Spinal cord (tissue), 10 donors: Measurements from ENCODE around the gene PRRG4. TPM values are rescaled to one million over a fixed set of nuclear protein-coding genes. Genes with fewer than 3 reads are reported as not detected.

Source experiments
- DNase-seq, 6 donors: peaks; one replicate each; pipeline versions ENCODE4 v3.0.0 to v3.0.0-alpha.2; 2013 to 2015; ENCODE audit warnings: low spot score in 6 of 6, low read depth in 4 of 6
- H3K27ac ChIP-seq: one replicate; pipeline ENCODE4 v1.5.1; 2013; ENCODE audit warnings: low read depth, low read length, control low read depth
- H3K27me3 ChIP-seq: one replicate; pipeline ENCODE4 v1.6.1; 2013; ENCODE audit warnings: low read length; ENCODE audit not compliant: control insufficient read depth, insufficient read depth
- H3K36me3 ChIP-seq: one replicate; pipeline ENCODE4 v1.6.1; 2013; ENCODE audit warnings: low read length; ENCODE audit not compliant: control insufficient read depth, insufficient read depth
- H3K4me1 ChIP-seq: one replicate; pipeline ENCODE4 v1.6.1; 2013; ENCODE audit warnings: low read length; ENCODE audit not compliant: control insufficient read depth, insufficient read depth
- H3K4me3 ChIP-seq: one replicate; pipeline ENCODE4 v1.5.1; 2013; ENCODE audit warnings: low read depth, low read length, control low read depth
- H3K9me3 ChIP-seq: one replicate; pipeline ENCODE4 v1.6.1; 2013; ENCODE audit warnings: low read length; ENCODE audit not compliant: control insufficient read depth, insufficient read depth
- WGBS: methylation state at CpG from one replicate; pipeline ENCODE4 v1.1.5; 2013; ENCODE audit warnings: missing lambda C conversion rate; ENCODE audit not compliant: insufficient coverage; 5-methylcytosine and 5-hydroxymethylcytosine counted together
- polyA plus RNA-seq, 2 donors: library from polyadenylated mRNA; unstranded; fragments of 120-200 nt; gene quantifications; one replicate each; pipeline ENCODE4 v1.2.1, GENCODE V29; 2013; ENCODE audit not compliant: insufficient read length in 2 of 2
- total RNA-seq, 2 donors: library from RNA; depleted of rRNA in 1 of 2; stranded (reverse); fragments of 120-200 nt in 1 of 2; fragments of >200 nt in 1 of 2; gene quantifications; one replicate each; pipeline versions ENCODE4 v1.2.3 to v1.2.4, GENCODE V29; 2013 to 2014
- donor health status: healthy.

Gene PRRG4
- total and polyA plus RNA-seq, 4 donors, result 0.61 to 1.6 (median 0.91) TPM

DNA sequence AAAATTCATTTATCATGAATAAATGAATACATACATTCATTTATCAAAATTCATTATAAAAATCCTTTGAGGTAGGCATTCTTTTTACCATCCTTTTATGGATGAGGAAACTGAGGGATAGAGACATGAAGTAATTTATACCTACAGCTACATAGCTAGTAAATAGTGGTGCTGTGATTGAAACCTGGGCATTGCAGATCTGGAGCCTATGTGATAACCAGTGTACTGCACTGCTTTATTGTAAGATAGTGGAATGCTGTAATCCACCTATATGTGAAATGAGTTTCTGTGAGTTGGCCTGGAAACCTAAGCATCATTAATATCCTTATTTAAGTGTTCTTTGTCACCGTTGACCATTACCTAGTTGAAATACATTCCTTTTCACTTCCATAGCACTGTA is 67.4 kb downstream of the PRRG4 start:
- Histone ChIP-seq H3K36me3 (no peaks in the 10 kb centered on the region), H3K4me3 (no peak overlapping the region), H3K27me3 (no peaks in the 10 kb centered on the region), H3K27ac (no peak overlapping the region), H3K9me3 (no peaks in the 10 kb centered on the region), H3K4me1 (no peaks in the 10 kb centered on the region)
- DNase-seq, result no peak
- 86% methylated on average over 1 of the region's 1 CpG for WGBS

DNA sequence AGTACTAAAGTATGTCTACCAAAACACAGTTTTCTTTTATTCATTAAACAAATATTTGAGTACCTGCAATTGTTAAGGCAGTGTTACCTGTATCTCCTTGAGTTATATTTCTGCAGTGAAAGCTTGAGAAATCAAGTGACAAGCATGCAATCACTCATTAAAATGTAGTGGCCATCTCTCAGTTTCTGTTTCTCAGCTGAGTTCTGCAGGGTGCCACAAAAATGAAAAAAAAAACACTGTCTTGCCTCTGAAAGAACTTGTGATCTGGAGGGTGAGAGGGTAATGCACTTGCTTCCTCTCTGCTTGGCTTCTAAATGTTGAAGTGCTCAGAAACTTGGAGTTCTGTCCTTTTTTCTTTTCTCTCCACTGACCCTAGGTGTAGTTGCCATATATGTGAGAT is 69.7 kb downstream of the PRRG4 start:
- H3K4me3 ChIP-seq, result no peak overlapping the region
- H3K9me3 ChIP-seq, result no peaks in the 10 kb centered on the region
- no peaks in the 10 kb centered on the region for H3K36me3 ChIP-seq
- DNase-seq, result no peak
- no peaks in the 10 kb centered on the region for H3K27me3 ChIP-seq
- H3K4me1 ChIP-seq, result no peaks in the 10 kb centered on the region
- H3K27ac ChIP-seq, result no peak overlapping the region

DNA sequence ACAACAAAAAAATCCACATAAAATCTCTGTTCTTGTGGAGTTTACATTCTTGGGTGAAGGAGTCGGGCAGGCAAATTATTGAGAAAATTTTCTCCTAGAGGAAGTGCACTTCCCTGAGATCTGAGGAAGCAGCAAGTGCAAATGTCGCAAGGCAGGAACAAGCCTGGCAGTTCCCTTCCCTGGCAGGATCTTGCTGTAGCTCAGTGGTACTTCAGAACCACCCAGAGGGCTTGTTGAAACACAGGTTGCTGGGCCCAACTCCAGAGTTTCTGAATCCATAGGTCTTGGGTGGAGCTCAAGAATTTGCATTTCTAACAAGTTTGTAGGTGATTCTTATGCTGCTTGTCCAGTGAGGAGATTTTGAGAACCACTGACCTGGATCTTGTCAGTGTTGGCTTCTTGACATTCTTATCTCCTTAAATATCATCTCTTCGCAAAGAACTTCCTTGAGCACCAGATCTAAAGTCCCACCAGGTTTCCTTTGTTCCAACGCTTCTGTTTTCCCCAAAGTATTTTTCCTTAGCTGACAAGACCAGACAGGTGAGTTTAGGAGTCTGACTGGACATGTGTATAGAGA is 72.5 kb downstream of the PRRG4 start:
- Histone ChIP-seq H3K27me3 (no peaks in the 10 kb centered on the region), H3K4me1 (no peaks in the 10 kb centered on the region), H3K9me3 (no peaks in the 10 kb centered on the region), H3K36me3 (no peaks in the 10 kb centered on the region), H3K4me3 (no peak overlapping the region), H3K27ac (no peak overlapping the region)
- no peak for DNase-seq
- WGBS, result 91% methylated on average over 2 of the region's 4 CpGs

DNA sequence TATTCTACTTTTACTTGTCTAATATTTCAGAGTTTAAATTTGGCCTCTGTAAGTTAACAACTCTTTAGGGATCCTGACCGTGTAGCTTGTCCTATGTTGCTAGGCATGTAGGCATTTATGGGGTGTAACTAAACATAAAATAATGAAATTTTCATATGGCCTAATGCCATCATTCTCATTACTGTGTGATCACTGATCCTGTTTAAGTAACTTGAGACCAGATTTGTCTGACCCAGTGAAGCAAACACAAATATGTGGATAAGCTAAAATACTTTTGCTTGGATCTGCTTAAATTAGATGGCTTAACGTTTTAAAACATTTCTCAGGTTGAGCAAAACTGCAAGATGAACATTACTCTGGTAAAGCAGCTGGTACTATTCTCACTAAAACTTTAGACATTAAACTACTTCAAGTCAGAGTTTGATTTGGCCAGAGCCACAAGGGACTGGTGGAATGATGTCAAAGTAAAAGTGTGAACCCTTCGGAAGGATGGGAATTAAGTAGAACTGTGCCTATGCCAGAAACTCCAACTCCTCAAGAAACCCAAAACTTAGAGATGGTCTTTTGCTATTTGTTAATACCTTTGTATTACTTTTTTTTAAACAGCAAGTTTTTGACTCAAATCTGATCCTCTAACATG is 75.4 kb downstream of the PRRG4 start:
- H3K27me3 ChIP-seq, result no peaks in the 10 kb centered on the region
- no peaks in the 10 kb centered on the region for H3K9me3 ChIP-seq
- H3K4me3 ChIP-seq, result no peak overlapping the region
- no CpG with 5 or more reads among the region's 3 CpGs for WGBS
- DNase-seq, result peak in 1 of 6 donors; percentile 7
- H3K4me1 ChIP-seq, result no peaks in the 10 kb centered on the region
- H3K36me3 ChIP-seq, result no peaks in the 10 kb centered on the region
- H3K27ac ChIP-seq, result no peak overlapping the region

Other genes starting within 250 kb of the PRRG4 start
- gene EIF3M, start 246.1 kb upstream of the PRRG4 start, total RNA-seq, result 100 to 1,000 TPM; 147 to 283 TPM
- 100 to 1,000 TPM; 225 to 239 TPM for gene EIF3M, start 246.1 kb upstream of the PRRG4 start, polyA plus RNA-seq
- under 1 TPM in 1 of 2 donors, not detected in 1; 0.06 TPM for gene CCDC73, start 35.3 kb upstream of the PRRG4 start, total RNA-seq
- gene CCDC73, start 35.3 kb upstream of the PRRG4 start, polyA plus RNA-seq, result under 1 TPM; 0.33 to 0.36 TPM
- 10 to 100 TPM; 51.2 to 55.4 TPM for gene QSER1, start 62.9 kb downstream of the PRRG4 start, total RNA-seq
- 10 to 100 TPM; 19.6 to 28.7 TPM for gene QSER1, start 62.9 kb downstream of the PRRG4 start, polyA plus RNA-seq
- gene DEPDC7, start 186.0 kb downstream of the PRRG4 start, total RNA-seq, result 10 to 100 TPM in 1 of 2 donors, 1 to 10 TPM in 1; 5.3 to 12.7 TPM
- gene DEPDC7, start 186.0 kb downstream of the PRRG4 start, polyA plus RNA-seq, result 1 to 10 TPM; 3.1 to 5.6 TPM
- gene TCP11L1, start 209.6 kb downstream of the PRRG4 start, total RNA-seq, result 10 to 100 TPM; 16.7 to 33.4 TPM
- 10 to 100 TPM; 15.1 to 19.8 TPM for gene TCP11L1, start 209.6 kb downstream of the PRRG4 start, polyA plus RNA-seq